Retinal pigment epithelial cell (primary cell): Measurements from ENCODE around the gene NCKAP5.

Experiments
- DNase-seq: peaks from one replicate; pipeline ENCODE4 v3.0.0-alpha.2; 2010; ENCODE audit warnings: low read depth
- H3K4me3 ChIP-seq: 2 replicates; pipeline ENCODE4 v1.5.1; 2011; ENCODE audit warnings: mild to moderate bottlenecking, low read length, control low read depth, moderate library complexity
- TF ChIP-seq, protein P1 (sequence below): conservative IDR thresholded peaks from 2 replicates; pipeline ENCODE4 v1.5.1; 2011; ENCODE audit warnings: low read depth, low read length, control low read depth, inconsistent platforms

The NCKAP5 gene

DNA sequence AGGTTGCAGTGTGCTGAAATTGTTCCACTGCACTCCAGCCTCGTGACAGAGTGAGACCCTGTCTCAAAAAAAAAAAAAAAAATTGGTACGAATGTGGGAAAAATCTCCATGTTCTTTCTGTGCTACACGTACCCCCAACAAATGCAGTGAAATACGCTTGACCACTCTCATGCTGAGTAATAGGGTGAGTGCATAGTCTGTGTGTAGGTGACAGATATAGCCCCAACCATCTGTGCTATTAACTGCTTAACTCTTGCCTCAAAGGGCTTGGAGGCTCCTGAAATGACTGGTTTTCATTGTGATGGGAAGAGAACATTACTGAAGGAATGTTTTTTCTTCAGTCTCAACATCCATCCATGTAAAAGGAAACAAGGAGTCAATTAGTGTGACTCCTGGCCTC lies 913.9 kb downstream of the NCKAP5 start:
- TF ChIP-seq, protein P1, sequence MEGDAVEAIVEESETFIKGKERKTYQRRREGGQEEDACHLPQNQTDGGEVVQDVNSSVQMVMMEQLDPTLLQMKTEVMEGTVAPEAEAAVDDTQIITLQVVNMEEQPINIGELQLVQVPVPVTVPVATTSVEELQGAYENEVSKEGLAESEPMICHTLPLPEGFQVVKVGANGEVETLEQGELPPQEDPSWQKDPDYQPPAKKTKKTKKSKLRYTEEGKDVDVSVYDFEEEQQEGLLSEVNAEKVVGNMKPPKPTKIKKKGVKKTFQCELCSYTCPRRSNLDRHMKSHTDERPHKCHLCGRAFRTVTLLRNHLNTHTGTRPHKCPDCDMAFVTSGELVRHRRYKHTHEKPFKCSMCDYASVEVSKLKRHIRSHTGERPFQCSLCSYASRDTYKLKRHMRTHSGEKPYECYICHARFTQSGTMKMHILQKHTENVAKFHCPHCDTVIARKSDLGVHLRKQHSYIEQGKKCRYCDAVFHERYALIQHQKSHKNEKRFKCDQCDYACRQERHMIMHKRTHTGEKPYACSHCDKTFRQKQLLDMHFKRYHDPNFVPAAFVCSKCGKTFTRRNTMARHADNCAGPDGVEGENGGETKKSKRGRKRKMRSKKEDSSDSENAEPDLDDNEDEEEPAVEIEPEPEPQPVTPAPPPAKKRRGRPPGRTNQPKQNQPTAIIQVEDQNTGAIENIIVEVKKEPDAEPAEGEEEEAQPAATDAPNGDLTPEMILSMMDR = no peak
- DNase-seq = no peak
- no peak overlapping the region for H3K4me3 ChIP-seq

DNA sequence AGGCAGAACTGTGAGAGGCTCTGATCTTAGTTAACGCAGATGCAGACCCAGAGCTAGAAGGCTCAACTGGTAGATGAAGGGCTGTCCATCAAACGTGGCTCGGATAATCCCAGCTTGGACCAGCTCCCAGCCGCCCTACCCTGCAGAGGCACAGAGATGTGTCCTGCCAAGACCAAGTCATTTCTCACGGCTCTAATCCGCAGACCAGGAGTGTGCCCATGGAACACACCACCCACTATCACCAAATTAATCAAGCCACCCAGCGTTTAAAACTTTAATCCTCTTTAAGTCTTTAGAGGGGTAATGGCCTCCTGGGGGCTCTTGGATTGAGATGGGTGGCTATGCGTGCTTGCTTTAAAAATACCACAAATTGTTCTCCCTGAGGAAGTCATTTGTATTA lies 915.8 kb downstream of the NCKAP5 start:
- no peak overlapping the region for H3K4me3 ChIP-seq
- peak; percentile 99 for DNase-seq
- TF ChIP-seq, protein P1 = no peak

DNA sequence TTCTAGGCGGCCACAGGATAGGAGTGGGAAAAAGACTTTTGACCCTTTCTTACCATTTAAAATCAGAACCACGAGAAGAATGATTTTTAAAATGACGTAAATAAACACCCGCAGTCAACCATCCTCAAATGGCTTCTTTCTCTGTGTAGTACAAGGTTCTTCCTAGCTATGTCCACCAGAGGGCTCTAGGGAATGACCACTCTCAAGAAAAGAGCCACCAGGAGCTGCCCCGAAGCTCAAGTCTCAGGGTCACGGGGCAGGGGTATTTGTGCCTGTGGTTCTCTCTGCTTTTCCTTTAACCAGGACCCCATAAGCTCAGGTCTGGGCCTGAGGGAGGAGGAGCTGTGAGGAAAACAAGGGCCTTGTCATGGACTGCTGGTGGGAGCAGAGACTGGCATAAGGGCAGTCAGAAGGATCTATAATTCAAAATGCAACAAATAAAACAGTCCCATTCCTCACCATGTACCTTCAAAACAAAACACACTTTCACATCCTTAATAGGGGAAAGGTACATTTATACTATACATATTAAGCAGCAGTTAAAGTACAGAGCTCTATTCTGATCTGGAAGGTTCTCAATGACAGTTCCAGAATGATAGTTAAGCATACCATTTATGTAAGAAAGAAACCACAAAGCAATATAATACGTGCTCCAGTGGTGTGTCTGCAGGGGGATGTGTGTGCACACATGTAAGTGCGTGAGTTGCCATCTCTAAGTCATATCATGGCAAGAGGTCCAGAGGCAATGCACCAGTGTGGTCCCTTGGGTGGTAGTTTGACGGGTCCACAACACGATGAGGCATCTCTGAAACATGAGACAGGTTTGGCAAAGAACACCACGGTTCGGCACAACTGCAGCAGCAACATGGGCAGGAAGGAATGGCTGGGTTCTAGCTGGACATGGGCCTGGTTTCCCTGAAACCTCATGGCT lies 916.9 kb downstream of the NCKAP5 start:
- no peak for DNase-seq
- TF ChIP-seq, protein P1 = peak; percentile 89
- no peak overlapping the region for H3K4me3 ChIP-seq

DNA sequence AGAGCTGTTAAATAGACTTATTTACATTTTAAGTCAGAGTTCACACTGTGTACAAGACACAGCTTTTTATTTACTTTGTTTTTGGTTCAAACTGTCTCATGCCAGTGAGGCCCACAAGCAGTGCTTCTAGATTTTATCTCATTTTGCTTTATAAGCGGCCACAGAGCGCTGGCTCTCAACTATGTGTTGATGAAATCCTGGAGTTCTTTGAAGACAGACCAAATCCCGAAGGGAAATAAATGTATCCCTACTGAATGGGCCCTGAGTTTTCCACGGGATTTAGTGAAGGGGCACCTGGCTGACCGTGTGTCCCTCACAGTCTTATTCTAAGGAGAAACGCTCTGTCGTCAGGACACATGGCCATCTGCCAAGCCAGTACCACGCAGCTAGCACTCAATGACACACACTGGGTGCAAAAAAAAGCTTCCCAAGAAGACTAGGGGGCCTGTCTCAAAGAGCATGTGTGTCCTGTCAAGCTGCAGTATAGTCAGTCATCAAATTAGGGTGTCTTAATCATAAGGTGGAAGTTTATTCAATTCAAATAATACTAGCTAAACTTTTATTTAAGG lies 921.6 kb downstream of the NCKAP5 start:
- no peak for DNase-seq
- no peak overlapping the region for H3K4me3 ChIP-seq
- TF ChIP-seq, protein P1 = no peak

DNA sequence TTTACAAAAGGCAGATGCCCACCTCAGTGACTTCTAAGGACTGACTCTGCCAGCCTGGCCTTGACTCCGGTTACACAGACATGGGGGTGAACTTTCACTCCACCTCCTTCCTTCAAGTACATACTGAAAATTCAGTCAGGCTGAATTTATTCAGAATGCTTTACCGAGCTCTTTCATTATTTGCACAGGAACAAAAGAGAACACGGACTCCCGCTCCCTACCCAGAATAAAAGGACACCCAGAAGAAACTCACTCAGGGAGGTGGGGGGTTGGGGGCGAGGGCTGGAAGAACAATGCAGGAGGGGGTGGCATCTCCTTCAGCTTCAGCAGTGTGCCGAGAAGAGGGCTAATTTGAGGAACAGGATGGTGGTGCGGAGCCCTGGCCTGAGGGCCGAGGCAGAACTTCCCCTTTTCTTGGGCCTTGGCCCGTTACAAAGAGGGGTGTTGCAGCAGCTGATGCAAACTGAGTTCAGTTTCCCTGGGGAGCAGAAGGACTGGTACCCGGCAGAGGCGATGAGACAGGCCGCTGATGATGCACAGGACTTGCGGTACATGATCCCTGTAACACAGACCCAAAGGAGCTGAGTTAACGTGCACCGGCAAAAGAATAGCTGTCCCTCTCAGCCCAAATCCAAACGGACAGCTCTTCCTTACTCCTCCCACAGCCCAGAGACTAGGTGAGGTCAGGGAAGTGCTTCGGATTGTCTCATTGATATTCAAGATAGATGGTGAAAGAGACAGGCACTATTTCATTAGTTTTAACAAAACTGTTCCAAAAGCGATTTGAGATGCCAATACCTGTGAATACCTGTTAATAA lies 922.3 kb downstream of the NCKAP5 start:
- no peak overlapping the region for H3K4me3 ChIP-seq
- TF ChIP-seq, protein P1 = no peak
- no peak for DNase-seq

DNA sequence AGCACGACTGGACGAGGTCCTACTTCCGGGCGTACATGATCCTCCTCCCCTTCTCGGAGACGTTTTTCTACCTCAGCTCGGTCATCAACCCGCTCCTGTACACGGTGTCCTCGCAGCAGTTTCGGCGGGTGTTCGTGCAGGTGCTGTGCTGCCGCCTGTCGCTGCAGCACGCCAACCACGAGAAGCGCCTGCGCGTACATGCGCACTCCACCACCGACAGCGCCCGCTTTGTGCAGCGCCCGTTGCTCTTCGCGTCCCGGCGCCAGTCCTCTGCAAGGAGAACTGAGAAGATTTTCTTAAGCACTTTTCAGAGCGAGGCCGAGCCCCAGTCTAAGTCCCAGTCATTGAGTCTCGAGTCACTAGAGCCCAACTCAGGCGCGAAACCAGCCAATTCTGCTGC lies 923.1 kb downstream of the NCKAP5 start:
- DNase-seq = no peak
- H3K4me3 ChIP-seq = no peak overlapping the region
- TF ChIP-seq, protein P1 = no peak
